DND-41 (cell line): Measurements from ENCODE around the gene GATB.

Source experiments
- ATAC-seq: fragments of 200-7000 bp; cut with Tn5 transposase; 3 replicates; pipeline ENCODE4 v1.9.1; 2021; ENCODE audit warnings: low read depth; ENCODE audit not compliant: insufficient read depth
- DNase-seq: peaks from one replicate; pipeline ENCODE4 v3.0.0-alpha.2; 2020
- H2AFZ ChIP-seq: 2 replicates; pipeline ENCODE4 v1.6.0; 2012; ENCODE audit warnings: low read depth, low read length
- H3K27ac ChIP-seq: 2 replicates; pipeline ENCODE4 v1.5.1; 2012; ENCODE audit warnings: low read length, inconsistent platforms
- H3K27me3 ChIP-seq: fragments of 200-600 bp; sonication (generic); 2 replicates; pipeline ENCODE4 v1.6.0; 2012; ENCODE audit warnings: low read length, mild to moderate bottlenecking, inconsistent platforms; ENCODE audit not compliant: insufficient read depth, poor library complexity
- H3K36me3 ChIP-seq: 2 replicates; pipeline ENCODE4 v1.5.1; 2012; ENCODE audit warnings: low read length, inconsistent platforms; ENCODE audit not compliant: insufficient read depth
- H3K4me1 ChIP-seq: 2 replicates; pipeline ENCODE4 v1.5.1; 2012; ENCODE audit warnings: mild to moderate bottlenecking, low read length; ENCODE audit not compliant: insufficient read depth
- H3K4me2 ChIP-seq: 2 replicates; pipeline ENCODE4 v1.6.0; 2012; ENCODE audit warnings: mild to moderate bottlenecking, moderate library complexity, low read length, inconsistent platforms; ENCODE audit not compliant: insufficient read depth
- H3K4me3 ChIP-seq, 2 experiments: fragments of 200-600 bp in 1 of 2; shearing (Covaris generic) in 1 of 2; 2 replicates each; pipeline ENCODE4 v1.5.1; 2012 to 2016; ENCODE audit warnings: inconsistent platforms in 2 of 2, low read length in 2 of 2, mild to moderate bottlenecking in 2 of 2, low read depth in 1 of 2, moderate library complexity in 1 of 2
- H3K79me2 ChIP-seq: 2 replicates; pipeline ENCODE4 v1.6.0; 2012; ENCODE audit warnings: low read length, inconsistent platforms; ENCODE audit not compliant: insufficient read depth
- H3K9ac ChIP-seq: 2 replicates; pipeline ENCODE4 v1.6.0; 2012; ENCODE audit warnings: low read depth, mild to moderate bottlenecking, inconsistent platforms, low read length, moderate library complexity
- H3K9me3 ChIP-seq: 2 replicates; pipeline ENCODE4 v1.5.1; 2012; ENCODE audit warnings: low read length, moderate library complexity, mild to moderate bottlenecking, inconsistent platforms; ENCODE audit not compliant: insufficient read depth, severe bottlenecking
- H4K20me1 ChIP-seq: 2 replicates; pipeline ENCODE4 v1.6.0; 2012; ENCODE audit warnings: low read length; ENCODE audit not compliant: insufficient read depth
- EZH2 ChIP-seq: IDR thresholded peaks from 3 replicates; pipeline ENCODE4 v1.6.1; 2012; ENCODE audit warnings: borderline replicate concordance, low read depth, mild to moderate bottlenecking, moderate library complexity, low read length, inconsistent platforms; ENCODE audit not compliant: severe bottlenecking
- TF ChIP-seq, protein P1 (sequence below): IDR thresholded peaks from 2 replicates; pipeline ENCODE4 v1.5.1; 2012; ENCODE audit warnings: borderline replicate concordance, low read length, moderate library complexity, mild to moderate bottlenecking; ENCODE audit not compliant: poor library complexity, severe bottlenecking; ENCODE audit errors: extremely low read depth

The GATB gene

GRCh38 chr4:151801547-151802516 lies 41.0 kb upstream of the GATB start:
- Histone ChIP-seq H3K27ac (no peak overlapping the region), H2AFZ (no peak overlapping the region), H3K4me3 (no peak overlapping the region), H3K4me1 (no peaks in the 10 kb centered on the region), H3K4me2 (no peak overlapping the region), H4K20me1 (no peaks in the 10 kb centered on the region), H3K9me3 (no peaks in the 10 kb centered on the region), H3K27me3 (no peaks in the 10 kb centered on the region), H3K9ac (no peak overlapping the region), H3K79me2 (no peaks in the 10 kb centered on the region), H3K36me3 (no peaks in the 10 kb centered on the region)
- DNase-seq (peak; percentile 59), ATAC-seq (no peak; the same call in 2 of the 3 replicates)
- TF ChIP-seq, protein P1, sequence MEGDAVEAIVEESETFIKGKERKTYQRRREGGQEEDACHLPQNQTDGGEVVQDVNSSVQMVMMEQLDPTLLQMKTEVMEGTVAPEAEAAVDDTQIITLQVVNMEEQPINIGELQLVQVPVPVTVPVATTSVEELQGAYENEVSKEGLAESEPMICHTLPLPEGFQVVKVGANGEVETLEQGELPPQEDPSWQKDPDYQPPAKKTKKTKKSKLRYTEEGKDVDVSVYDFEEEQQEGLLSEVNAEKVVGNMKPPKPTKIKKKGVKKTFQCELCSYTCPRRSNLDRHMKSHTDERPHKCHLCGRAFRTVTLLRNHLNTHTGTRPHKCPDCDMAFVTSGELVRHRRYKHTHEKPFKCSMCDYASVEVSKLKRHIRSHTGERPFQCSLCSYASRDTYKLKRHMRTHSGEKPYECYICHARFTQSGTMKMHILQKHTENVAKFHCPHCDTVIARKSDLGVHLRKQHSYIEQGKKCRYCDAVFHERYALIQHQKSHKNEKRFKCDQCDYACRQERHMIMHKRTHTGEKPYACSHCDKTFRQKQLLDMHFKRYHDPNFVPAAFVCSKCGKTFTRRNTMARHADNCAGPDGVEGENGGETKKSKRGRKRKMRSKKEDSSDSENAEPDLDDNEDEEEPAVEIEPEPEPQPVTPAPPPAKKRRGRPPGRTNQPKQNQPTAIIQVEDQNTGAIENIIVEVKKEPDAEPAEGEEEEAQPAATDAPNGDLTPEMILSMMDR: peak; percentile 77
- no peak for TF ChIP-seq EZH2

GRCh38 chr4:151799417-151800012 lies 38.7 kb upstream of the GATB start:
- Histone ChIP-seq H2AFZ (no peak overlapping the region), H3K4me3 (no peak overlapping the region), H3K27me3 (no peaks in the 10 kb centered on the region), H3K9ac (no peak overlapping the region), H3K27ac (no peak overlapping the region), H3K9me3 (no peaks in the 10 kb centered on the region), H3K36me3 (no peaks in the 10 kb centered on the region), H4K20me1 (no peaks in the 10 kb centered on the region), H3K4me1 (no peaks in the 10 kb centered on the region), H3K79me2 (no peaks in the 10 kb centered on the region), H3K4me2 (no peak overlapping the region)
- TF ChIP-seq, protein P1: no peak
- no peak for TF ChIP-seq EZH2
- no peak for DNase-seq
- ATAC-seq: no peak

DNA sequence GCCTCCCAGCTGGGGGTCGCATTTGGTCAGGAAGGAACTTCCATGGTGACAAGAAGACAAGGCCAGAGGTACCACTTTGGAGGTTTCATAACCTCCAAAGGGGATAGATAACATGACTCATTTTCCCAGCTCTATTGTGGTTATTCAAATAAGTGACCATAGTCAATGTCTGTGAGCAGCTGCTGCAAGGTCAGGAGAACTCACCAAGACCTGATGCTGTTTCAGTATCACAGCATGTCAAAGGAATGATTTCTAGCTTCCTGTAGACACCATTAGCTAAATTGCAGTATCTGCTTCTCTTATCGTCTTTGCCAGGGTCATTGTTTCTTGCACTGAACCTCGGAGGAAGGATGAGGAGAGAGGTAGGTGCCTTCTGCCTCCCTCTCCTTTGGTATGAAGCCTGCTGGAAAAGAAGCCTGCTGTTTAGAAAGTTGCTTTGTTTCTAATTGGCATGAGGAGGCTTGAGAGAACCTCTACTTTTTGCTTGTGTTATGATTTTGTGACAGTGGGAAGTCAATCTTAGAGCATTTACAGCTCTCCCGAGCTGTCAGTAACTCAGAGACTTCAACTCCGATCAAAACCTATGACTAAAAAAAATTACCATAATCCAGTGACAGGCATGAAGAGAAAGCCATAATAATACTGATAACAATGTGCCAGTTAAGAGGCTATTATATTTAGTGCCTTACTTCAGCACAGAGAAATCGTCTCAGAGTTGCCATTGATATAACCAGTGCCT lies 38.0 kb upstream of the GATB start:
- no peak for TF ChIP-seq EZH2
- no peaks in the 10 kb centered on the region for H3K36me3 ChIP-seq
- ATAC-seq (no peak), DNase-seq (no peak)
- H3K9me3 ChIP-seq: no peaks in the 10 kb centered on the region
- no peak overlapping the region for H2AFZ ChIP-seq
- no peaks in the 10 kb centered on the region for H3K27me3 ChIP-seq
- H3K4me3 ChIP-seq: no peak overlapping the region
- H3K79me2 ChIP-seq: no peaks in the 10 kb centered on the region
- no peak overlapping the region for H3K9ac ChIP-seq
- H3K4me1 ChIP-seq: no peaks in the 10 kb centered on the region
- no peaks in the 10 kb centered on the region for H4K20me1 ChIP-seq
- H3K27ac ChIP-seq: no peak overlapping the region
- no peak overlapping the region for H3K4me2 ChIP-seq

DNA sequence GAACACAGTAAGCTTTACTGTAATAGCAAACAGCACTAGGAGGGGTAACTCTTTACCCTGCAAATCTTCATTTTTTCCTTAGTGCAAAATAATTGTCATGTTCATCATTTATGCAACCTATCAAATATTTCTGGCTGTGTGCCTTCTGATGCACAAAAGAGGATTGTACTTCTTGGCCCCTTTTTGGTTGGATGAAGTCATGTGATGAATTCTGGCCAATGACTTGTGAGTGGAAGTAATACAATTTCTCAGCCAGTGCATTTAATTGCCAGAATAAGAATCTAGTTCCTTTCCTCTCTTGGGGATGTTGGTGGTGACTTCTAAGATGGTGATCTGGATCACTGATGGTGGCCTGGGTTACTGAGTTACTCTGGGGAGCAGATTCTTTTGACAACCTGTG lies 37.0 kb upstream of the GATB start:
- TF ChIP-seq EZH2: no peak
- TF ChIP-seq, protein P1: no peak
- Histone ChIP-seq H3K79me2 (no peaks in the 10 kb centered on the region), H2AFZ (no peak overlapping the region), H3K4me3 (no peak overlapping the region), H3K9ac (no peak overlapping the region), H3K4me1 (no peaks in the 10 kb centered on the region), H4K20me1 (no peaks in the 10 kb centered on the region), H3K36me3 (no peaks in the 10 kb centered on the region), H3K27ac (no peak overlapping the region), H3K4me2 (no peak overlapping the region), H3K27me3 (no peaks in the 10 kb centered on the region), H3K9me3 (no peaks in the 10 kb centered on the region)
- DNase-seq (no peak), ATAC-seq (no peak)
